ENCODE results near the gene IRX6. TPM values are rescaled to one million over a fixed set of nuclear protein-coding genes. Genes with fewer than 3 reads are reported as not detected.
A peak's percentile ranks its signal among the peaks of the same experiment; 100 is the strongest.

Gene IRX6
- total RNA-seq, 1 donor from 2014 or later, result not detected

DNA sequence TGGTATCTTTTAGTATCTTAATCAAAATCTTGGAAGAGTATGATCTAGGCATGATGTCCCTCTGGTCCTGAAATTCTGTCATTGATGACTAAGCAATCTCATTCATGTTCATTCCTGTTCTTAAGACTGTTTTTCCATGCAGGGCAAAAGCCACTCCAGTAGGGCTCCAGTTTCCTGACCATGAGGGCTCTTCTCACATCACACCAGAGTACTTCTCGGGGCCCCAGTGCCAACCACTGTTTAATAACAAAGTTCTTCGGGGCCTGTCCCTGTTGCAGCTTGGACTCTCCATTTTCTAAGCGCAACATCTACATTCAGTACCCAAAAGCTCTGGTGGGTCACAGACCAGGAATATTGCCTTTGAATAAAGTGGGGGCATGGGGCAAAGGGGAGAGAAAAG, 52.0 kb downstream of the IRX6 start:
- FAIRE-seq (no peak), DNase-seq (ENCODE audit: low read depth) (peak; percentile 57)
- Histone ChIP-seq H3K4me3 (ENCODE audit: low read depth, low read length) (no peak overlapping the region), H3K36me3 (ENCODE audit: control insufficient read depth, insufficient read depth, low read length) (no peaks in the 10 kb centered on the region), H3K27me3 (ENCODE audit: control insufficient read depth, insufficient read depth, low read length) (peaks cover 3% of the 10 kb centered on the region)
- no peak for TF ChIP-seq CTCF (IDR thresholded peaks at IDR 0.05; ENCODE audit: insufficient read depth, low read length, severe bottlenecking)

- Histone ChIP-seq H3K36me3 (ENCODE audit: control insufficient read depth, insufficient read depth, low read length) (no peaks in the 10 kb centered on the region), H3K27me3 (ENCODE audit: control insufficient read depth, insufficient read depth, low read length) (no peaks in the 10 kb centered on the region), H3K4me3 (ENCODE audit: low read depth, low read length) (no peak overlapping the region)
- DNase-seq (ENCODE audit: low read depth), result no peak
- peak; percentile 13 for FAIRE-seq
- TF ChIP-seq CTCF (IDR thresholded peaks at IDR 0.05; ENCODE audit: insufficient read depth, low read length, severe bottlenecking), result no peak
Measured at GRCh38 chr16:55376567-55377167, 52.7 kb downstream of the IRX6 start.

- H3K27me3 ChIP-seq (ENCODE audit: control insufficient read depth, insufficient read depth, low read length), result no peaks in the 10 kb centered on the region
- DNase-seq (ENCODE audit: low read depth) (no peak), FAIRE-seq (no peak)
- H3K4me3 ChIP-seq (ENCODE audit: low read depth, low read length), result no peak overlapping the region
- TF ChIP-seq CTCF (IDR thresholded peaks at IDR 0.05; ENCODE audit: insufficient read depth, low read length, severe bottlenecking), result no peak
- no peaks in the 10 kb centered on the region for H3K36me3 ChIP-seq (ENCODE audit: control insufficient read depth, insufficient read depth, low read length)
Measured at GRCh38 chr16:55377840-55378239, 53.8 kb downstream of the IRX6 start.

DNA sequence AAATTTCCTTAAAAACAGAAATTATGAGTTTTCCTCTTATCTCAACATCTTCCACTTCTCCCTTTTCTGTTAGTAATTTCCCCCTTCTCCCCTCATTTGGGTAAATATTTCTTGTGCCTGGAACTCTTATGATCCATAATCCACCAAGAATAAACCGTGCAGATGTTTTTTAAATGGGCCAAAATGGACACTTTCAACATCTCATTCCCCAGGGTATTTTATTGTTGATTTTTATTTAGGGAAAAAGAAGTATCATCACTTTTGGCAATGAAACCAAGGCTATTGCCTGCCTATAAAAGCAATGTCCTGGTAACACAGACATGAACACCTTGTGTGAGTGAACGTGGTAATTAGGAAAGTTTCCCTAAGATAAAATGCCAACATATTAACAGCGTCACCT, 54.6 kb downstream of the IRX6 start:
- FAIRE-seq (no peak), DNase-seq (ENCODE audit: low read depth) (no peak)
- Histone ChIP-seq H3K36me3 (ENCODE audit: control insufficient read depth, insufficient read depth, low read length) (no peaks in the 10 kb centered on the region), H3K4me3 (ENCODE audit: low read depth, low read length) (no peak overlapping the region), H3K27me3 (ENCODE audit: control insufficient read depth, insufficient read depth, low read length) (no peaks in the 10 kb centered on the region)
- no peak for TF ChIP-seq CTCF (IDR thresholded peaks at IDR 0.05; ENCODE audit: insufficient read depth, low read length, severe bottlenecking)

GRCh38 chr16:55379371-55379770, 55.4 kb downstream of the IRX6 start:
- Histone ChIP-seq H3K4me3 (ENCODE audit: low read depth, low read length) (no peak overlapping the region), H3K36me3 (ENCODE audit: control insufficient read depth, insufficient read depth, low read length) (no peaks in the 10 kb centered on the region), H3K27me3 (ENCODE audit: control insufficient read depth, insufficient read depth, low read length) (no peaks in the 10 kb centered on the region)
- TF ChIP-seq CTCF (IDR thresholded peaks at IDR 0.05; ENCODE audit: insufficient read depth, low read length, severe bottlenecking), result no peak
- FAIRE-seq (no peak), DNase-seq (ENCODE audit: low read depth) (no peak)

GRCh38 chr16:55379876-55380390, 55.9 kb downstream of the IRX6 start:
- DNase-seq (ENCODE audit: low read depth) (no peak), FAIRE-seq (no peak)
- no peaks in the 10 kb centered on the region for H3K36me3 ChIP-seq (ENCODE audit: control insufficient read depth, insufficient read depth, low read length)
- no peaks in the 10 kb centered on the region for H3K27me3 ChIP-seq (ENCODE audit: control insufficient read depth, insufficient read depth, low read length)
- H3K4me3 ChIP-seq (ENCODE audit: low read depth, low read length), result no peak overlapping the region
- TF ChIP-seq CTCF (IDR thresholded peaks at IDR 0.05; ENCODE audit: insufficient read depth, low read length, severe bottlenecking), result no peak

Data from bronchial epithelial cell (primary cell).